T-helper 1 cell treated with Interleukin-12 subunit alpha and Interleukin-12 subunit beta and Interleukin-4 antibody, amounts not matched to agents 30 μg/mL and 1 μg/mL, for 36 hours (primary cell): ENCODE results near the gene FAM210B.
A peak's percentile ranks its signal among the peaks of the same experiment; 100 is the strongest.

Experiments used
- H3K27ac Mint-ChIP-seq: one replicate; pipeline ENCODE4 v1.8.0; 2021; ENCODE audit warnings: mild to moderate bottlenecking, mixed read lengths
- H3K27me3 Mint-ChIP-seq: one replicate; pipeline ENCODE4 v1.8.0; 2021; ENCODE audit warnings: low read depth, mixed read lengths
- H3K36me3 Mint-ChIP-seq: one replicate; pipeline ENCODE4 v1.8.0; 2021; ENCODE audit warnings: low read depth, mixed read lengths
- H3K4me1 Mint-ChIP-seq: one replicate; pipeline ENCODE4 v1.8.0; 2021; ENCODE audit warnings: low read depth, mixed read lengths
- H3K4me3 Mint-ChIP-seq: one replicate; pipeline ENCODE4 v1.8.0; 2021; ENCODE audit warnings: mild to moderate bottlenecking, moderate library complexity, mixed read lengths
- H3K9me3 Mint-ChIP-seq: one replicate; pipeline ENCODE4 v1.8.0; 2021; ENCODE audit warnings: mixed read lengths

FAM210B gene

DNA sequence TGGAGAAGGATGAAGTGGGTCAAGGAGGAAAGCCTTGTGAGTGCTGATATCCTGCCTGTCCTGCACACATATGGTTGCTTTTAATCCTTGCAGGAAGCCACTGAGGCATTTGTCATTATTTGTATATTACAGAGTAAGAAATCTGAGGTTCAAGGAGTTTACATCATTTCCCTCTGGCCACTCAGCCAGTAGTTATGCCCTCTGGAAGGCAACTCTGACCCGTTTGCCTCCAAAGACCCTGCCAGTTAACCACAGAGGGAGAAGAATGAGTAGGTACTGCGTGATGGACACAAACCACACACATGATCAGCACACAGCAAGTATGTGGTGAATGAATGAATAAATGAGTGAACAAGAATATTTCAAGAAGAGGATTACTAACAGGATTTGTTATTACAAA lies 7.9 kb upstream of the FAM210B start:
- Mint-ChIP-seq H3K9me3 (no peaks in the 10 kb centered on the region), H3K36me3 (no peaks in the 10 kb centered on the region), H3K4me3 (no peak overlapping the region), H3K4me1 (no peaks in the 10 kb centered on the region), H3K27ac (no peak overlapping the region), H3K27me3 (peaks cover 47% of the 10 kb centered on the region)

DNA sequence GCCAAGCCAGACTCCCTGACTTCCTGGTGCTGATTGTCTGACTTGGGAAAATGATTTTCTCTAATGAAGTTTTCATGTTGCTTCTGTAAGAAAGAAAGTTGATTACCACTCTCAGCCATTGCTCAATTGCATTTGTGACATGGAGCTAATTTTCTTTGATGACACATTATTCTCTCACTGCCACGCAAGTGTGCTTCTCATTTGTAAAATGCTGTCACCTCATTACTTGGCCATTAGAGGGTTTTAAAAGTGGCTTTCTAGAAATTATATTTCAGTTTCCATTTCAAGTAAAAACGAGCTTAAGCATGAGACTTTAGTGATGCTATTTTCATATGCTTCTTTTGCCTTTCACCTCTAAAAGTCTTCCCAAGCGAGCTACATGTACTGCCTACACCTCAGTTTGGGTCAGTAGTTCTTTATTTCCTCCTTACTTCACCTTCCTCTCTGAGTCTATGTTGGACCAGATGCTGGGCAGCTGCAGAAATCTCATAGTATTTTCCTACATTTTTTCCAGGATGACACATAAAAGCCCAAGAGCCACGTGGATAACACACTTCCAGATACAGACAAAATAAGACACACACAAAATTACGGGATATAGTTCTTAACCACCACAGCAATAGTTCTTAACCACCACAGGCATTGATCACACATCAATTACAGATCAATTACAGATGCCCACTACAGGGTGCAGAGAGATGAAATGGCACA lies 6.3 kb upstream of the FAM210B start:
- Mint-ChIP-seq H3K9me3 (no peaks in the 10 kb centered on the region), H3K27ac (no peak overlapping the region), H3K27me3 (peaks cover 42% of the 10 kb centered on the region), H3K4me1 (no peaks in the 10 kb centered on the region), H3K36me3 (no peaks in the 10 kb centered on the region), H3K4me3 (no peak overlapping the region)

GRCh38 chr20:56353356-56353755 lies 5.4 kb upstream of the FAM210B start:
- H3K4me1 Mint-ChIP-seq: peaks cover 2% of the 10 kb centered on the region
- no peaks in the 10 kb centered on the region for H3K36me3 Mint-ChIP-seq
- H3K4me3 Mint-ChIP-seq: no peak overlapping the region
- no peaks in the 10 kb centered on the region for H3K9me3 Mint-ChIP-seq
- peaks cover 33% of the 10 kb centered on the region for H3K27me3 Mint-ChIP-seq
- H3K27ac Mint-ChIP-seq: no peak overlapping the region

GRCh38 chr20:56358070-56358469 lies 704 bp upstream of the FAM210B start:
- Mint-ChIP-seq H3K4me1 (peaks cover 13% of the 10 kb centered on the region), H3K4me3 (peak overlapping the region; percentile 67), H3K27ac (no peak overlapping the region), H3K36me3 (no peaks in the 10 kb centered on the region), H3K27me3 (peaks cover 20% of the 10 kb centered on the region), H3K9me3 (no peaks in the 10 kb centered on the region)

- Mint-ChIP-seq H3K9me3 (no peaks in the 10 kb centered on the region), H3K4me3 (peak overlapping the region; percentile 84), H3K27me3 (peaks cover 7% of the 10 kb centered on the region), H3K4me1 (peaks cover 13% of the 10 kb centered on the region), H3K36me3 (no peaks in the 10 kb centered on the region), H3K27ac (peak overlapping the region; percentile 52)
Observed at GRCh38 chr20:56359212-56360132, 698 bp downstream of the FAM210B start.

GRCh38 chr20:56360133-56360907 lies 1.5 kb downstream of the FAM210B start:
- Mint-ChIP-seq H3K27me3 (peaks cover 6% of the 10 kb centered on the region), H3K4me1 (peaks cover 13% of the 10 kb centered on the region), H3K27ac (peak overlapping the region; percentile 58), H3K36me3 (no peaks in the 10 kb centered on the region), H3K9me3 (no peaks in the 10 kb centered on the region), H3K4me3 (peak overlapping the region; percentile 80)

DNA sequence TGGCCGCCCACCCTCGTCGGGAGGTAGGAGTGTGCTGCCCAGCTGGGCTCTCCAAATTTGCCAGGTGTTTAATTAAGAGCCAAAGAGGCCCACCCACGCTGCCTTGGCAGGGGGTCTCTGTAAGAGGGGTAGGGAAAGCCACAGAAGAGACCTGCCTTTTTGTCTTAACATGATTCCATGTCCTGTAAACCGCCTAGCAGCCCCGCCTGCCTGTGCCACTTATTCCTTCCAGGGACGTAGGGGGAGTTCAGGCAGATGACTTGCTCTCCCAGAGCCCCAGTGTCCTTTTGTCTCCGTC lies 2.1 kb downstream of the FAM210B start:
- Mint-ChIP-seq H3K27ac (no peak overlapping the region), H3K36me3 (no peaks in the 10 kb centered on the region), H3K9me3 (no peaks in the 10 kb centered on the region), H3K4me3 (peak overlapping the region; percentile 6), H3K4me1 (peaks cover 13% of the 10 kb centered on the region), H3K27me3 (peaks cover 4% of the 10 kb centered on the region)

DNA sequence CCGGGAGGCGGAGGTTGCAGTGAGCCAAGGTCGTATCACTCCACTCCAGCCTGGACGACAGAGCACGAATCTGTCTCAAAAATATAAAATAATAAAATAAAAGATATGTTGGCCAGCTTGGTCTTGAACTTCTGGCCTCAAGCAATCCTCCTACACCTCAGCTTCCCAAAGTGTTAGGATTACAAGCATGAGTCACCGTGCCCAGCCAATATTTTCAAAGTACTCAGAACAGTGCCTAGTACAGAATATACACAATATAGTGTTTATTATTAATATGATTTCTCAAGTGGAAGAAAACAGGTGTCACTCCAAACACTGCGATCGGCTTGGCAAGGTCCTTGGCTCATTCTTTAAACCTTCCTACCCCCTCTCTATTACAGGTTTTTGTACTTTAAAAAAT lies 3.1 kb downstream of the FAM210B start:
- Mint-ChIP-seq H3K27ac (no peak overlapping the region), H3K36me3 (peaks cover 1% of the 10 kb centered on the region), H3K4me1 (peaks cover 13% of the 10 kb centered on the region), H3K27me3 (no peaks in the 10 kb centered on the region), H3K4me3 (no peak overlapping the region), H3K9me3 (no peaks in the 10 kb centered on the region)

DNA sequence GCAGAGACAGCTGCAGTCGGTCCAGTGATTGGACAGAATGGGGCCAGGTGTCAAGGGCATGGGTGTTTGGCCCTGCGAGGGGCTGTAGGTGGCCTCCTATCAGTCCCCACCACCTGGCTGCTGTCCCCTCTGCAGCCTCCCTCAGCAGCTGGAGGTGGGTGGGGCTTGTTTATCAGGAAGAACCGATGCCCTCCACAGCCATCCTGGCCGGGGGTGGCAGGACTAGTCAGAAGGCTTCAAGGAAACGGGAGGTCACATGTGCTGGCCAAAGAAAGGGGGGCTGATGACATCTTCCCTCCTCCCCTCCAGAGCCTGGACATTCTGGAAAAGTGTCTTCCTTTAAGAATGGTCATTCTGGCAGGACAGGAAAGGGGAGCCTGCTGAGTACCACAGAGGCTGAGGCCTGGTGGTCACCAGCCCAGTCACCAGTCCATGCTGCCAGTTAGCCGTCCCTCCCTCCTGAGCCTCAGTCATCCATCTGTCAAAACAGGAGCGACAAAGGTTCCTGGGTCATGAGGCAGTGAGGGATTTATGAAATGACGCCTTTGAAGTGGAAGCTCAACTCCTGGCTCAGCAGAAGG lies 4.1 kb downstream of the FAM210B start:
- Mint-ChIP-seq H3K27me3 (no peaks in the 10 kb centered on the region), H3K4me3 (no peak overlapping the region), H3K36me3 (peaks cover 1% of the 10 kb centered on the region), H3K4me1 (peaks cover 13% of the 10 kb centered on the region), H3K27ac (no peak overlapping the region), H3K9me3 (no peaks in the 10 kb centered on the region)

GRCh38 chr20:56363491-56363890 lies 4.7 kb downstream of the FAM210B start:
- H3K27ac Mint-ChIP-seq: no peak overlapping the region

DNA sequence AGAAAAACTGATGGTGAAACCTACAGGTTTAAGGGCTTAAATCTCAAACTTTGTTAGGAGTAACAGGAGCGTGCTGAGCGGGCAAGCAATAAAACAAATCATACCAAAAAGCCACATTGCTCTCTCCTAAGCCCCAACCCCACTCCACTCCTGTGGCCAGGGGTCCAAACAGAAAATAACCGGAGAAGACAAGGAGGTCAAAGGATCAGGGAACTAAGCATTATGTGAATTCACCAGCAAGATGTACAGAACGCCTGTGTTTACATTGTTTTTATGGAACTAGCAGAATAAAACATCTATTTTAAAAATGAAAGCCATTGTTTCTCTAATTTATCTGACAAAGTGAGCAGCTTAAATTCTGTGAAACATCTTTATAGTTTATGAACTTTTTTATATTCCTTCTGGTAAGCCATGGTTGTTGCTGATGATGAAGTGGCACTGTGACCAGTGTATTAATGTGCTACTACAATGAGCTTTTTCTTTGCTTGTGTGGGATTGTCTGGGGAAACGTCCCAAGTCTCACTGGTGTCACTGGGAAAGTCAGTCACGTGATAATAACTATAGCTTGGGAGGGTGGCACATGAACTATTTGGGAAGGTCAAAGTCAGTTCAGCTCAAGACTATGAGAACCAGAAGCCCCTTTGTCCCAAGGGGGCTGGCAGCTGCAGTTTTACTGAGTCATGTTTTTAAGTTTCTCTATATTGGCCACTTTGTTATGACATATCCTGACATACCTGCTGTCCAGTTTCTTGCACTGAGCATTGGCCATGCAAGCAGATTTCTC lies 9.8 kb downstream of the FAM210B start:
- Mint-ChIP-seq H3K4me3 (no peak overlapping the region), H3K27me3 (no peaks in the 10 kb centered on the region), H3K4me1 (peaks cover 9% of the 10 kb centered on the region), H3K36me3 (peaks cover 33% of the 10 kb centered on the region), H3K27ac (no peak overlapping the region), H3K9me3 (no peaks in the 10 kb centered on the region)

More at GRCh38 chr20:56363491-56363890, 4.7 kb downstream of the FAM210B start:
- H3K4me1 Mint-ChIP-seq: peaks cover 11% of the 10 kb centered on the region
- H3K4me3 Mint-ChIP-seq: no peak overlapping the region
- peaks cover 1% of the 10 kb centered on the region for H3K36me3 Mint-ChIP-seq
- no peaks in the 10 kb centered on the region for H3K9me3 Mint-ChIP-seq
- no peaks in the 10 kb centered on the region for H3K27me3 Mint-ChIP-seq

- H3K36me3 Mint-ChIP-seq: peaks cover 33% of the 10 kb centered on the region
- no peak overlapping the region for H3K4me3 Mint-ChIP-seq
- peaks cover 12% of the 10 kb centered on the region for H3K4me1 Mint-ChIP-seq
- H3K27me3 Mint-ChIP-seq: no peaks in the 10 kb centered on the region
- H3K27ac Mint-ChIP-seq: no peak overlapping the region
- H3K9me3 Mint-ChIP-seq: no peaks in the 10 kb centered on the region
Observed at GRCh38 chr20:56369179-56369578, 10.4 kb downstream of the FAM210B start.

DNA sequence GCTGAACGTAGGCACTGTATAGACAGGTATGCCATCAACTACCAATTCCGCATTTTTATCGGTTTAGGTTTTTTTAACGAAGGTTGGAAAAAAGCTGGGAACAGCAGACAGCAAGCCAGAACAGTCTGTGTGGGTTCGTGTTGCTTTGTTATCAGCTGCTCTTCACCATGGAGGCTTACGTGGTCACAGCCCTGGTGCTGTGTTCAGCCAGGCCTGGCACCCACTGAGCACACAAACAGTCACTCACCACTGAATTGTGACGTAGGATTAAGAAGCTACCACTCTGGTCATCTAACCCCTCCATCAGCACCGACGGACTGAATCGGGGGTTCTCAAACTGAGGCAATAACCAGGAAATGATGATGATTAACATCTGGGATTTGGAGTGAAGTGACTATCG lies 13.2 kb downstream of the FAM210B start:
- Mint-ChIP-seq H3K9me3 (no peaks in the 10 kb centered on the region), H3K27ac (no peak overlapping the region), H3K4me1 (peaks cover 27% of the 10 kb centered on the region), H3K36me3 (peaks cover 43% of the 10 kb centered on the region), H3K4me3 (no peak overlapping the region), H3K27me3 (no peaks in the 10 kb centered on the region)

DNA sequence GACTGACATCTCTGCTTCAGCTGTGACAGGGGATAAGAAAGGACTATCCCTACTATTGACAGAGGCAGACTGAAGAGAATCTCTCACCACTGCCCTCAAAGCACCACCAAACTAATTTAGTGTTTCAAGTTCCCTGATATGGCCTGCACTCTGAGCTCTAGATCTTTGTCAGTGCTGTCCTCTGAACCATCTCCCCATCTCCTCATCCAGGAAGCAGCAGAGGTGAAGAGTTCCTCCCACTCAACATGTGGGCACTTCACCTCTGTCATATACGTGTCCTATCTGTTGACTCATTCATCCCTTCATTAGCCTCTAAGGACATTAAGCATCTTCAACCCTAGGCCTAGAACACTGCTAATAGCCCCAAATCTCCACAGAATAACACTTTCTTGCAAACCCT lies 14.1 kb downstream of the FAM210B start:
- peaks cover 47% of the 10 kb centered on the region for H3K36me3 Mint-ChIP-seq

More for the DNA sequence above, 14.1 kb downstream of the FAM210B start:
- Mint-ChIP-seq H3K4me3 (no peak overlapping the region), H3K27ac (peak overlapping the region; percentile 80), H3K9me3 (no peaks in the 10 kb centered on the region), H3K27me3 (no peaks in the 10 kb centered on the region), H3K4me1 (peaks cover 31% of the 10 kb centered on the region)
